ENCODE data around the gene MYZAP.

The MYZAP gene

GRCh38 chr15:57565311-57565710, 26.4 kb upstream of the MYZAP start:
- DNase-seq = no peak

- no peak for DNase-seq
Measured at GRCh38 chr15:57566834-57567233, 24.9 kb upstream of the MYZAP start.

- no peak for DNase-seq
Measured at GRCh38 chr15:57567891-57568290, 23.8 kb upstream of the MYZAP start.

GRCh38 chr15:57568299-57568698, 23.4 kb upstream of the MYZAP start:
- no peak for DNase-seq

GRCh38 chr15:57570340-57570739, 21.4 kb upstream of the MYZAP start:
- no peak for DNase-seq

GRCh38 chr15:57570994-57571393, 20.7 kb upstream of the MYZAP start:
- DNase-seq = no peak

GRCh38 chr15:57571725-57572124, 20.0 kb upstream of the MYZAP start:
- DNase-seq = no peak

- no peak for DNase-seq
Measured at GRCh38 chr15:57572468-57572867, 19.2 kb upstream of the MYZAP start.

- no peak for DNase-seq
Measured at GRCh38 chr15:57573151-57573550, 18.6 kb upstream of the MYZAP start.

GRCh38 chr15:57575363-57575762, 16.3 kb upstream of the MYZAP start:
- DNase-seq = no peak

GRCh38 chr15:57578288-57578900, 13.3 kb upstream of the MYZAP start:
- no peak for DNase-seq

GRCh38 chr15:57580428-57580827, 11.3 kb upstream of the MYZAP start:
- no peak for DNase-seq

- DNase-seq = no peak
Measured at GRCh38 chr15:57580866-57581265, 10.8 kb upstream of the MYZAP start.

- no peak for DNase-seq
Measured at GRCh38 chr15:57582090-57582489, 9.6 kb upstream of the MYZAP start.

- DNase-seq = no peak
Measured at GRCh38 chr15:57583282-57583681, 8.4 kb upstream of the MYZAP start.

GRCh38 chr15:57583720-57584119, 8.0 kb upstream of the MYZAP start:
- DNase-seq = no peak

GRCh38 chr15:57586661-57587424, 4.9 kb upstream of the MYZAP start:
- no peak for DNase-seq

- DNase-seq = no peak
Measured at GRCh38 chr15:57589281-57589680, 2.4 kb upstream of the MYZAP start.

GRCh38 chr15:57589754-57590153, 1.9 kb upstream of the MYZAP start:
- DNase-seq = no peak

GRCh38 chr15:57591237-57591821, 375 bp upstream of the MYZAP start:
- no peak for DNase-seq

- no peak for DNase-seq
Measured at GRCh38 chr15:57592426-57592825, 722 bp downstream of the MYZAP start.

- DNase-seq = no peak
Measured at GRCh38 chr15:57592836-57593420, 1.2 kb downstream of the MYZAP start.

- no peak for DNase-seq
Measured at GRCh38 chr15:57594479-57594878, 2.8 kb downstream of the MYZAP start.

Data from activated CD4-positive, alpha-beta T cell treated with anti-CD3 and anti-CD28 coated beads for 1 hour (primary cell).